Coronary artery (tissue), 2 donors: Measurements from ENCODE around the gene CTIF.

ENCODE experiments used
- DNase-seq: peaks from one replicate; pipeline ENCODE4 v3.0.0-alpha.2; 2017; ENCODE audit warnings: low spot score
- H3K27ac ChIP-seq, 2 donors: fragments of 200-600 bp; sonication (generic); one replicate each; pipeline ENCODE4 v1.5.1; 2016 to 2019
- H3K4me3 ChIP-seq: fragments of 200-600 bp; sonication (generic); 2 replicates; pipeline ENCODE4 v1.5.1; 2016; ENCODE audit warnings: mild to moderate bottlenecking, moderate library complexity
- TF ChIP-seq, protein P1 (sequence below): fragments of 200-600 bp; sonication (generic); IDR thresholded peaks from one replicate; pipeline ENCODE4 v1.5.1; 2019; ENCODE audit warnings: antibody characterized with exemption

Gene CTIF

DNA sequence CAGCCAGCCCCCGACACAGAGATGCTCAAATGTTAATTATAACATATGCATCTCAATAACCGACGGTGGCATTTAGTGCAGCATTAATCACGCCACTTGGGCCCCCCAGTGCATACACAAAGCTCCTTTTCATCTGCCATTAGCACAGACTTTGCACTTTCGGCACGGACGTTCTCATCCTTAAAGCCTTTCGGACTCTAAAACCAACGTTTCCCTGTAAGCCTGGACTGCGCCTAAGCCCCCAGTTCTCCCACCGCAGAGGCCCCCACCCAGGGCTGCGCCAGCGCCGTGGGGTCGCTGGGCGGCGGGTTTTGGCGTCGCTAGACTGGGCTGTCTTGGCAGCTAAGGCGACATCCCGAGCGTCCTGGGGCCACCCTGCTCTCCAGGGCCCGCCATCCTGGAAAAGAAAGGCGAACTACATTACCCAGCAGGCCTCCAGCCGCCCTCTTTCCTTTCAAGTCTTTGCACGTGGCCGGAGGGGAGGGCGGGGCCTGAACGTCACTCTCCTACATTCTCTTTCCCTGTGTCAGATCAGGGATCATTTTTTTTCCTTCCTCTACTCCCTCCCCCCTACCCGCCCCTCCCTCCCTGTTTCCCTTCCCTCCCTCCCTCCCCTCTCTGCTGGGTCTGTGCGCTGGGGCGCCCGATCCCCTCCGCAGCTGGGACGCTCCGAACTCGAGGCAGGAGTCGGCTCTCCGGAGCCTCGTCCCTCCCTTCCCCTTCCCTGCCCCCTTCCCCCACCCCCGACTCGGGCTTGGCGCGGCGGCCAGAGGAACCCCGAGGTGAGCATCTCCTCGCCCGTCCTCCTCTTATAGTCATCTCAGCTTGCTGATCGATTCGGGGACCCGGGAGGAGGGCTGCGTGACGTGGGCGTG lies at the start of gene CTIF:
Gene CTIF, plus strand, starts transcription at position 501 of the 875 bp plus-strand sequence. CDS start 80,535 bp downstream, outside the sequence.
- peak within 1 kb of the TSS; percentile 86 to 98 for H3K27ac ChIP-seq
- TF ChIP-seq, protein P1, sequence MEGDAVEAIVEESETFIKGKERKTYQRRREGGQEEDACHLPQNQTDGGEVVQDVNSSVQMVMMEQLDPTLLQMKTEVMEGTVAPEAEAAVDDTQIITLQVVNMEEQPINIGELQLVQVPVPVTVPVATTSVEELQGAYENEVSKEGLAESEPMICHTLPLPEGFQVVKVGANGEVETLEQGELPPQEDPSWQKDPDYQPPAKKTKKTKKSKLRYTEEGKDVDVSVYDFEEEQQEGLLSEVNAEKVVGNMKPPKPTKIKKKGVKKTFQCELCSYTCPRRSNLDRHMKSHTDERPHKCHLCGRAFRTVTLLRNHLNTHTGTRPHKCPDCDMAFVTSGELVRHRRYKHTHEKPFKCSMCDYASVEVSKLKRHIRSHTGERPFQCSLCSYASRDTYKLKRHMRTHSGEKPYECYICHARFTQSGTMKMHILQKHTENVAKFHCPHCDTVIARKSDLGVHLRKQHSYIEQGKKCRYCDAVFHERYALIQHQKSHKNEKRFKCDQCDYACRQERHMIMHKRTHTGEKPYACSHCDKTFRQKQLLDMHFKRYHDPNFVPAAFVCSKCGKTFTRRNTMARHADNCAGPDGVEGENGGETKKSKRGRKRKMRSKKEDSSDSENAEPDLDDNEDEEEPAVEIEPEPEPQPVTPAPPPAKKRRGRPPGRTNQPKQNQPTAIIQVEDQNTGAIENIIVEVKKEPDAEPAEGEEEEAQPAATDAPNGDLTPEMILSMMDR: no peak
- peak; percentile 98 for DNase-seq
- H3K4me3 ChIP-seq: peak within 1 kb of the TSS; percentile 96

DNA sequence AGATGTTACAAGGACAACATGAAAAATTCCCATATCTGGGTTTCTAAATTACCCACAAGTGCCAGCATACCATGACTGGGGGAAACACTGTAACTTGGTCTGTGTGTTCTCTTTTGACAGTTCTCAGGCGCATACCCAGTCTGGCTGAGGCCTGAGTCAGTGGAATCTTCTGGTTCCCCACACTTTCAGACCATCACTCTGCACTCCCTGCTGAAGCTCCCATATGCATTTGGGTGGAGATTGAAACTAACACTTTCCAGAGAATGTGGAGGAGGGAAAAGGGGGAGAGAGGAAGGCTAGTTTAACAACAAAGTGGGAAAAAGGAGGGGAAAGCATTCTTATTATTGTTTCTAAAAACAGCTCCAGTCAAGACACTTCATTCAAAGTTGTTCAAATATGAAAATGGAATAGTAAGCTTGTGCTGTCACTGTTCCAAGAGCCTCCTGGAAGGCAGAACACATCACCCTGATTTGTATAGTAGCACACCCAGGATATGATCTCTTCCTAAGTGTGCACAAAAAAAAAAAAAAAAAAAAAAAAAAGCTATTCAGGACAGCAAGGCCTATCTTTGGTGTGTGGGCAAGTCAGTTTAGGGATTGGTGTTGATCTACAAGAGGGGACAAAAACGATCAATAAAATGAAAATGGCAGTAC lies 48.1 kb upstream of the CTIF start:
- no peak for DNase-seq
- no peak overlapping the region for H3K4me3 ChIP-seq
- TF ChIP-seq, protein P1: no peak
- peak overlapping the region in 1 of 2 donors; percentile 2 for H3K27ac ChIP-seq

DNA sequence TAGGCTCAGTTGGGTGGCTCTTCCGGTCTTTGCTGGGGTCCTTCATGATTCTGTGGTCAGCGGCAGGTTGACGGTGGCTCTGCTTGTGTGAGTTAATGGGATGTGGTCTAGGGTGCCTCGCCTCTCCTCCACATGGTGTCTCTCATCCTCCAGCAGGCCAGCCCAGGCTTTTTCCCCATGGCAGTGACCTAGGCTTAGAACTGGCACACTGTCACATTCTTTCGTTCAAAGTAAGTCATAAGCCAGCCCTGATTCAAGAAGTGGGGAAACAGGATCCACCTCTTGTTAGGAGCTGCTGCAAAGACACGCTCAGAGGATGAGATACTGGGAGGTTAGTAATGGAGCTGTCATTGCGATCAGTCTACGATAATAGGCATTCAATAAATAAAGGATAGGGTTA lies 46.0 kb upstream of the CTIF start:
- no peak for DNase-seq
- H3K4me3 ChIP-seq: no peak overlapping the region
- no peak overlapping the region for H3K27ac ChIP-seq
- TF ChIP-seq, protein P1: no peak

DNA sequence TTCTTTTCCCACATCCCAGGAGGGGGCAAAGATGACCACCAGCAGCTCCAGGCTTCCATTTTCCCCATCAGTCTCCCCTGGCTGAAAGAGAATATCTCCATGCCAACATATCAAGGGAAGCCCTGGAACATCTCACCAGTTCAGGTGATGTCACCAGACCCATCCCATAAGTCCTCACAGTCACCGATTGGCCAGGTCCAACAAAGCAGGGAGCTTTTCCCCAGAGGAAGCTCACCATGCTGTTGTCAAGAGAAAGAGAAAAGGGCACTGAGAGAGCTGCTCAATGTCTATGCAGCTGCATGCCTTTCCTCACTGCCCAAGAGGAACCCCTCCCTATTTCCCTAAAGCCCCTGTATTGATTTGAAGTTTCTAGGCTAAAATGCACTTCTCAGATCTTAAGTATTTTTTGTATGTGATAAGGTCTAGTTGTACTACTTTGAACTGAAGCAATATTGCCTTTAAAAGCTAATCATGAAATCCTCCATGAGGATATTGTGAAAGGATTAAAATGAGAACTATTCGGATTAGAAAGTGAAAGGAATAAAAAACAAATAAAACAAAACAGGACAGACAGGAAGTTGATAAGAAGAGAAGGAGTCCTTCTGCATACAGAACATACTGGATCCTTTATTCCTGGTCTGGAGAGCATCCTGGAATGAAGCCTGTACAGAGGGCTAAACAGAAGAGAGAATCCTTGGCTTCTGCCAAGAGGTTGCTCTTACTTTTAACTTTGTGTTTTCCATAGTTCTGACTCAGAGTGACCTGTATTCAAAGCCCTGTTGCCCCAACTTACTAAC lies 45.2 kb upstream of the CTIF start:
- TF ChIP-seq, protein P1: no peak
- DNase-seq: no peak
- H3K4me3 ChIP-seq: no peak overlapping the region
- no peak overlapping the region for H3K27ac ChIP-seq

DNA sequence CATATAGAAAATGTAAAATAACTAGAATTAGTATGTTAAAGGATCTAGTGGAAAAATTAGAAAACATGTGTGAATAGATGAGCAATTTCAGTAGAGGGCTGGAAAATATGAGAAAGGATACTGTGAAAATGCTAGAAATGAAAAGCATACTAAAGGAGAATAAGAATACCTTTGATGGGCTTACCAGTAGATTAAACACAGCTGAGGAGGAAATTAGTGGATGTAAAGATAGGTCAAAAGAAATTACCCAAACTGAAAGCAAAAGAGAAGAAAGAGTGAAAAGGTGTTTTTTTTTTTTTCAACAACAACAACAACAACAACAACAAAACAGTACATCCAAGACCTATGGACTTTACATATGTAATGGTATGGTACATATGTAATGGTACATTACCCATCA lies 41.0 kb upstream of the CTIF start:
- H3K4me3 ChIP-seq: no peak overlapping the region
- no peak overlapping the region for H3K27ac ChIP-seq
- DNase-seq: no peak
- TF ChIP-seq, protein P1: no peak

DNA sequence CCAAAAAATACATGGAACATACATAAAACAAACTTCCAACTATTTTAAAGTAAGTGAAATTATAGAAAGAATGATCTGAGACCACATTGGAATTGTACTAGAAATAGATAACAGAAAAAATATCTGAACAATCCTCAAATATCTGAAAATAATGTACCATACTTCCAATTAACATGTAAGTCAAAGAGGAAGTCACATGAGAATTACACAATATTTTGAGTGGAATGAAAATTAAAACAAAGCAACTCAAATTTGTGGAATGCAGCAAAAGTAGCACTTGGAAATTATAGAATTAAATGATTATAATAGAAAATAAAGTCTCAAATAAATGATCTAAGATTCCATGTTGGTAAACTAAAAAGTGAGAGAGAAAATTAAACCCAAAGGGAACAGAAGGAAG lies 38.3 kb upstream of the CTIF start:
- TF ChIP-seq, protein P1: no peak
- no peak for DNase-seq

More for the DNA sequence above, 38.3 kb upstream of the CTIF start:
- Histone ChIP-seq H3K4me3 (no peak overlapping the region), H3K27ac (no peak overlapping the region)
